DMS153 (cell line): ENCODE results near the gene TKTL2.

Source experiments
- DNase-seq: peaks from one replicate; lab custom pipeline; 2025; lab: John Stamatoyannopoulos, UW

Gene TKTL2

GRCh38 chr4:163473576-163473975 lies at the start of gene TKTL2:
TSS of gene TKTL2 (minus strand) at chr4:163473754. CDS start at chr4:163473734, 20 bp downstream.
- no peak for DNase-seq

GRCh38 chr4:163515198-163515597 lies 41.6 kb upstream of the TKTL2 start:
- DNase-seq: no peak

- DNase-seq: no peak
Measured at GRCh38 chr4:163505374-163505773, 31.8 kb upstream of the TKTL2 start.

GRCh38 chr4:163500586-163500985 lies 27.0 kb upstream of the TKTL2 start:
- no peak for DNase-seq

GRCh38 chr4:163495900-163496299 lies 22.3 kb upstream of the TKTL2 start:
- DNase-seq: no peak

- DNase-seq: peak; percentile 86
Measured at GRCh38 chr4:163494360-163495241, 21.0 kb upstream of the TKTL2 start, which contains the start of gene TMA16. TSS of gene TMA16 (plus strand) at chr4:163494690. CDS start at chr4:163494802, 112 bp downstream.

- no peak for DNase-seq
Measured at GRCh38 chr4:163493643-163494359, 20.2 kb upstream of the TKTL2 start.

- no peak for DNase-seq
Measured at GRCh38 chr4:163492951-163493504, 19.5 kb upstream of the TKTL2 start.

GRCh38 chr4:163489929-163490328 lies 16.4 kb upstream of the TKTL2 start:
- no peak for DNase-seq

GRCh38 chr4:163486321-163486720 lies 12.8 kb upstream of the TKTL2 start:
- no peak for DNase-seq

- no peak for DNase-seq
Measured at GRCh38 chr4:163485589-163485988, 12.0 kb upstream of the TKTL2 start.

- DNase-seq: no peak
Measured at GRCh38 chr4:163484906-163485305, 11.4 kb upstream of the TKTL2 start.

GRCh38 chr4:163482190-163482589 lies 8.6 kb upstream of the TKTL2 start:
- DNase-seq: no peak

- DNase-seq: no peak
Measured at GRCh38 chr4:163476761-163477438, 3.3 kb upstream of the TKTL2 start.

GRCh38 chr4:163474027-163474426 lies 473 bp upstream of the TKTL2 start:
- no peak for DNase-seq

GRCh38 chr4:163473130-163473529 lies 424 bp downstream of the TKTL2 start:
- DNase-seq: no peak

GRCh38 chr4:163470391-163470790 lies 3.2 kb downstream of the TKTL2 start:
- no peak for DNase-seq

GRCh38 chr4:163467082-163467770 lies 6.3 kb downstream of the TKTL2 start:
- no peak for DNase-seq

- DNase-seq: no peak
Measured at GRCh38 chr4:163462556-163462955, 11.0 kb downstream of the TKTL2 start.

GRCh38 chr4:163448540-163449203 lies 24.9 kb downstream of the TKTL2 start:
- DNase-seq: no peak

GRCh38 chr4:163447481-163447880 lies 26.1 kb downstream of the TKTL2 start:
- no peak for DNase-seq
